Kidney glomerular epithelial cell (primary cell): ENCODE data around the gene OR12D3.
"Not testable (repeated sequence)": the region's sequence is repeated elsewhere in the genome, so short reads cannot be mapped to it uniquely, and the experiment has no call there.

ENCODE experiments used
- DNase-seq: peaks from one replicate; lab custom pipeline; 2025; lab: John Stamatoyannopoulos, UW

The OR12D3 gene, protein sequence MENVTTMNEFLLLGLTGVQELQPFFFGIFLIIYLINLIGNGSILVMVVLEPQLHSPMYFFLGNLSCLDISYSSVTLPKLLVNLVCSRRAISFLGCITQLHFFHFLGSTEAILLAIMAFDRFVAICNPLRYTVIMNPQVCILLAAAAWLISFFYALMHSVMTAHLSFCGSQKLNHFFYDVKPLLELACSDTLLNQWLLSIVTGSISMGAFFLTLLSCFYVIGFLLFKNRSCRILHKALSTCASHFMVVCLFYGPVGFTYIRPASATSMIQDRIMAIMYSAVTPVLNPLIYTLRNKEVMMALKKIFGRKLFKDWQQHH

GRCh38 chr6:29375191-29375590 lies at the start of gene OR12D3:
Gene OR12D3 (minus strand): TSS chr6:29375291. CDS start chr6:29375287, 4 bp downstream.
- DNase-seq: no peak

GRCh38 chr6:29424575-29424974 lies 49.5 kb upstream of the OR12D3 start:
- no peak for DNase-seq

GRCh38 chr6:29424168-29424567 lies 49.1 kb upstream of the OR12D3 start:
- no peak for DNase-seq

GRCh38 chr6:29419516-29419915 lies 44.4 kb upstream of the OR12D3 start:
- DNase-seq: peak; percentile 77

DNA sequence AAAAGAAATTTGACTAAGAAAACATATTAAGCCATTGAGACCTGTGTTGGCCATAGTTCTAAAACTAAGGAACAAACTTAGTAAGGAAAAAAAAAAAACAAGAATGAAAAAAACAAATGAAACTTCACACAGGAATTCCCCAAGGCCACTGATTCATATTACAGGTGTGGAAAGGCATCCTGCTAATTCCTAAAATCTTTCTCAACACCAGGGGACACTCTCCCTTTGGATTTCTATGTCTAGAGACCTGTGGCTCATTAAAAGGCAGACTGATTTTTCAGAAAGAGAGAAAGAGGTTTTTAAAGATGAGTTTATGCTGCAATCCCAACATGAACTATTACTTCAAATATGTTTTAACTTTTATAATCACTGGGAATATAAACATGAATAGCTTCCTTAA lies 39.5 kb upstream of the OR12D3 start, which contains the start of gene OR12D1:
Gene OR12D1, plus strand, starts transcription at position 341 of the 400 bp plus-strand sequence.
- DNase-seq: peak; percentile 51

DNA sequence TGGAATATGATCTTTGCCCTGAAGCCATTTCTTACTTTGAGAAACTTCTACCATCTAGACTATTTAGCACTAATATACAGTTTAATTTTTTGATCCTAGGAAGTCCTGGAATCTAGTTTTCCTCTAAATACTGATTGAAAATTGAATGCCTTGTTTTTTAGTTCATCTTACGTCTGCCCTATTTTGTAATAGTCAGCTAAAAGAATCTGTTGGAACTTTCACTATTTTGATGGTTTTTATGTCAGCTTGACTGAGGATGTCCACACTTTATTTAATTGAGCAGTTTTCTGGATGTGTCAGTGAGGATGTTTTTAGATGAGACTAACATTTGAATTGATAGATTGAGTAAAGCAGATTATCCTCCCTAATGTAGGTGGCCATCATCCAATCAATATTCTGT lies 28.7 kb upstream of the OR12D3 start:
- DNase-seq: no peak

DNA sequence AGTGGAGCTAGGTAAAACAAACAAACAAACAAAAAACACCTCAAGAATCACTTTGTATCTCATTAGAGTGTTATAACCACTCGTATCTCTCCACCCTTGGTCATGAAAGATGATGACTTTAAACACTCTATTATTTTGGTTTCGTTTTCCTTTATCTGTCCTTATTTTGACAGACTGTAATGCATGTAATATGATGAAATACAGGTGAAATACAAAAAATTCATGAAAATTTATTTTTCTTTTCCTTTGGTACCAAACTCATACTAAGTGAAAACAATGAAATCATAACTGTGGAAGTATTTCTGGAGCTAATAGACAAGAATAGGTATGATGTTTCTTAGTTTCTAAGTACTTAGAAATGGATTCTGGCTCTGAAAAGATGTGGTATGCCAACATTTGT lies 24.4 kb upstream of the OR12D3 start:
- no peak for DNase-seq

GRCh38 chr6:29395331-29395730 lies 20.2 kb upstream of the OR12D3 start, which contains the start of gene OR12D2:
Gene OR12D2 (plus strand): TSS chr6:29395631. CDS start chr6:29396700, 1,069 bp downstream.
- DNase-seq: no peak

DNA sequence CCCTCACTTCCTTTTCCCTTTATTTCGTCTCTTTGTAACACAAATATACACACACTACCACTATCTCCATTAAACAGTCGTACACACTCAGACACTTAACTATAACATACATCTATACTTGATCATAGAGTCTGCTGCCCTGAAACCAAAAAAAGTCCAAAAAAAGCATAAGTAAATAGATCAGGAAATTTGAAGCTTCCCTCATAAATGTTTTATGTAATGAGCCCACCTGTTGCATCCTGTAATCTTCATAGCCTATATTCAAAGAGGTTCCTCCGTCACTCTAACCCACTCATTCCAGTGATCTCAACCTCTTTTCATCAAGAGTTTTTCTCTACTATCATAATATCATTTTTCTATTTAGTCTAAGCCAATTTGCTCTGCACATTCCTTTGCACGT lies 13.4 kb upstream of the OR12D3 start:
- DNase-seq: no peak

DNA sequence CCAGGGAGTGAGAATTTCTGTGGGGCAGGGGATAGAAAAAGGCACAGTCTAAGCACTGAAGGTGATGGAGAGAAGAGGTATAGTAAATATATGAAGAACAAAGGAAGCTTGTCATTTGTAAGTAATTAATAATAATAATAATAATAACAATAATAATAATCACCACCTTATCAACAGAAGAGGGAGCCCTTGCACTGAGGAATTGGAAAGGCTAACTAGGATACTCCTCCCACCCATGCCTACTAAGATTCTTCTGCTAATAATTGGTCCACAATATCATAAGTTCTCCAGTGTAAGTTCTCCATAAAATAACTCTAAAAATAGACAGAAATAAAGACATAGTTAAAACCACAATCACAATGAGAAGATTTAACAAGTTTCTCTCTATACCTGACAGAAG lies 912 bp upstream of the OR12D3 start:
- DNase-seq: peak; percentile 23

DNA sequence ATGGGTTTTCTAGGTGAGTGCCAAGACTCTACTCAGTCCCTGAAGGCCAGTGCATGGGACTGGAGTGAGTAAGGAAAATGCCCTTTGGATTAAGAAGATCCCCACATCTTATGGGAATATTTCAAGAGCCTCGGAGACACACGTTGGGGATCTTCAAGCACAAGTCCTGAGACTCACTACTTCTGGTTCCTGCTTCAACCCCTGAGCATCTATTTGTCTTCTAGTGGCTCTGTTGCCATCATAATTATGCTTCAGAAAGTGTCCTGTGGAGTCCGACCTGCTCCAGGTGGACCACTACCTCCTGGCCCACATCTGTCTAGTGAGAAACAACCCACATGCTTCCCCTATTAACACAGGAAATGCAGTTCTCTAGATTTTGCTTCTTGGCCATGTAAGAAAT lies 6.3 kb downstream of the OR12D3 start, which contains the start of gene OR5V1:
Gene OR5V1, minus strand, starts transcription at position 101 of the 400 bp plus-strand sequence. CDS start 12,670 bp downstream, outside the sequence.
- no peak for DNase-seq

DNA sequence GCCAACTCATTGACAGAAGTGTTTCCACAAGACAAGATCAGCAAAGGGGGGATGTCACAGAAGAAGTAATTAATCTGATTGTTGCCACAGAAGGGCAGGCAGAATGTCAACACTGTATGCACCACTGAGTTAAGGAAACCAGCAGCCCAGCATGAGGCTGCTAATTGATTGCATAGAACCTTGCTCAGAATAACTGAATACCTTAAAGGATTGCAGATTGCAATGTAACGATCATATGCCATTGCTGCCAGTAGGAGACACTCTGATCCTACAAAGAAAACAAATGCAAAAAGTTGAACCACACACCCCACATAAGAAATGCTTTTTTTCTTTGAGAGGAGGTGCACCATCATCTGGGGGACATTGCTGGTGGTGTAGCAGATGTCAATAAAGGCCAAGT lies 19.5 kb downstream of the OR12D3 start:
- DNase-seq: no peak

GRCh38 chr6:29354980-29355379 lies 20.1 kb downstream of the OR12D3 start:
- DNase-seq: no peak

DNA sequence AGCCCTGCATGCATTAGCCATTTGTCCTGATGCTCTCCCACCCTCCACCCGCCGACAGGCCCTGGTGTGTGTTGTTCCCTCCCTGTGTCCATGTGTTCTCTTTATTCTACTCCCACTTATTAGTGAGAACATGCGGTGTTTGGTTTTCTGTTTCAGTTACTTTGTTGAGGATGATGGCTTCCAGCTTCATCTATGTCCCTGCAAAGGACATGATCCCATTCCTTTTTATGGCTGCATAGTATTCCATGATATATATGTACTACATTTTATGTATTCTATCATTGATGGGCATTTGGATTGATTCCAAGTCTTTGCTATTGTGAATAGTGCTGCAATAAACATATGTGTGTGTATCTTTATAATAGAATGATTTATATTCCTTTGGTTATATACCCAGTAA lies 25.7 kb downstream of the OR12D3 start:
- DNase-seq: not testable (repeated sequence)

- no peak for DNase-seq
These were observed 29.7 kb downstream of the OR12D3 start for GRCh38 chr6:29345380-29345779.

- DNase-seq: no peak
These were observed 38.8 kb downstream of the OR12D3 start for GRCh38 chr6:29336269-29336668.

- no peak for DNase-seq
These were observed 42.4 kb downstream of the OR12D3 start for GRCh38 chr6:29332676-29333075.

DNA sequence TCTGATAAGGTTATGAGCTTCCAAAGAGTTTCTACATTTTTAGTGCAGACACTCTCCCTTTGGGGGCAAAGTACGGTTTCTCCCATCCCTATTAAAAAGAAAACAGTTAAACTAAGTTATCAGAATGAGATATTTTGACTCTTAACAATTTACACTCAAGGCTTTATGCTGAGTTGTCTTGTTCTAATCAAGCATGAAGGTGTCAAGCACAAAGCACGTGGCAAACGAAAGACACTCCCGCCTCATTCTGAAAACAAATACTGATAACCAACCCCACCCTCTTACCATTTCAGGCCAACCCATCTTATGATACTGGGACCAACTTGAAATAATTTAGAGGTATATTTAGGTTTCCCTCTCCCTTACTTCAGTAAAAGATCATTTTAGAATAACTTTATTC lies 49.3 kb downstream of the OR12D3 start:
- no peak for DNase-seq
